ENCODE data around the gene WASHC2A. TPM values are rescaled to one million over a fixed set of nuclear protein-coding genes. Genes with fewer than 3 reads are reported as not detected.
"Not testable (repeated sequence)": the region's sequence is repeated elsewhere in the genome, so short reads cannot be mapped to it uniquely, and the experiment has no call there.

Gene WASHC2A
- total and polyA plus RNA-seq, 2 of the 13 experiments (the other 11 are each of a cell fraction or from before 2014, with no cell fraction given), result 22.8 to 29.6 TPM

- WGBS (ENCODE audit: low lambda C conversion rate), result 100% methylated on average over 2 of the region's 5 CpGs
- H3K27ac ChIP-seq (ENCODE audit: extremely low read length, insufficient read depth, low read length); intact Hi-C loops (cut with micrococcal nuclease; ENCODE audit: unreplicated experiment); POLR2A ChIA-PET; H3K9ac ChIP-seq (ENCODE audit: insufficient read depth, low read depth, low read length); BruUV-seq (replicated peaks); H2AFZ ChIP-seq (ENCODE audit: low read length); H3K27me3 ChIP-seq (ENCODE audit: control insufficient read depth in 1 of 2, insufficient read depth in 2 of 2, low read length in 2 of 2); H3K9me3 ChIP-seq (ENCODE audit: low read length); H3K4me3 ChIP-seq (replicated peaks in 1 of 3; ENCODE audit: insufficient read depth in 1 of 3, low read depth in 2 of 3, low read length in 3 of 3); H3K4me2 ChIP-seq (ENCODE audit: low read depth, low read length); H3K79me2 ChIP-seq (ENCODE audit: insufficient read depth, low read length); H3K4me1 ChIP-seq (ENCODE audit: insufficient read depth, low read length); FAIRE-seq; H3K36me3 ChIP-seq (replicated peaks in 1 of 2; ENCODE audit: control insufficient read depth in 1 of 2, insufficient read depth in 2 of 2, low read length in 2 of 2); CTCF ChIA-PET (ENCODE audit: low intra/inter-chr PET ratio, low total read pairs); DNase-seq (ENCODE audit: low spot score); in situ Hi-C loops (cut with HindIII; ENCODE audit: extremely low pct_ligation_motif_present, low pct_unique_long_range_greater_than_20kb); H4K20me1 ChIP-seq (ENCODE audit: insufficient read depth, low read length): not testable (repeated sequence)
- peak; percentile 62; the same call in 2 of the 3 replicates for ATAC-seq
Measured at GRCh38 chr10:50127770-50128292, 60.1 kb downstream of the WASHC2A start.

GRCh38 chr10:50131245-50131965 lies 63.7 kb downstream of the WASHC2A start:
- 92% methylated on average over 8 of the region's 8 CpGs for WGBS (ENCODE audit: low lambda C conversion rate)
- POLR2A ChIA-PET; H3K9ac ChIP-seq (ENCODE audit: insufficient read depth, low read depth, low read length); in situ Hi-C loops (cut with HindIII; ENCODE audit: extremely low pct_ligation_motif_present, low pct_unique_long_range_greater_than_20kb); H3K27ac ChIP-seq (ENCODE audit: extremely low read length, insufficient read depth, low read length); H2AFZ ChIP-seq (ENCODE audit: low read length); FAIRE-seq; H3K4me2 ChIP-seq (ENCODE audit: low read depth, low read length); H3K9me3 ChIP-seq (ENCODE audit: low read length); DNase-seq (ENCODE audit: low spot score); H3K79me2 ChIP-seq (ENCODE audit: insufficient read depth, low read length); H3K27me3 ChIP-seq (ENCODE audit: control insufficient read depth in 1 of 2, insufficient read depth in 2 of 2, low read length in 2 of 2); CTCF ChIA-PET (ENCODE audit: low intra/inter-chr PET ratio, low total read pairs); H3K36me3 ChIP-seq (replicated peaks in 1 of 2; ENCODE audit: control insufficient read depth in 1 of 2, insufficient read depth in 2 of 2, low read length in 2 of 2); BruUV-seq (replicated peaks); intact Hi-C loops (cut with micrococcal nuclease; ENCODE audit: unreplicated experiment); ATAC-seq; H3K4me1 ChIP-seq (ENCODE audit: insufficient read depth, low read length); H3K4me3 ChIP-seq (replicated peaks in 1 of 3; ENCODE audit: insufficient read depth in 1 of 3, low read depth in 2 of 3, low read length in 3 of 3); H4K20me1 ChIP-seq (ENCODE audit: insufficient read depth, low read length): not testable (repeated sequence)

GRCh38 chr10:50132322-50132721 lies 64.6 kb downstream of the WASHC2A start:
- H2AFZ ChIP-seq (ENCODE audit: low read length); H3K36me3 ChIP-seq (replicated peaks in 1 of 2; ENCODE audit: control insufficient read depth in 1 of 2, insufficient read depth in 2 of 2, low read length in 2 of 2); H3K4me1 ChIP-seq (ENCODE audit: insufficient read depth, low read length); H3K27me3 ChIP-seq (ENCODE audit: control insufficient read depth in 1 of 2, insufficient read depth in 2 of 2, low read length in 2 of 2); DNase-seq (ENCODE audit: low spot score); intact Hi-C loops (cut with micrococcal nuclease; ENCODE audit: unreplicated experiment); in situ Hi-C loops (cut with HindIII; ENCODE audit: extremely low pct_ligation_motif_present, low pct_unique_long_range_greater_than_20kb); H4K20me1 ChIP-seq (ENCODE audit: insufficient read depth, low read length); POLR2A ChIA-PET; H3K79me2 ChIP-seq (ENCODE audit: insufficient read depth, low read length); BruUV-seq (replicated peaks); H3K4me2 ChIP-seq (ENCODE audit: low read depth, low read length); H3K9ac ChIP-seq (ENCODE audit: insufficient read depth, low read depth, low read length); H3K9me3 ChIP-seq (ENCODE audit: low read length); FAIRE-seq; ATAC-seq; H3K27ac ChIP-seq (ENCODE audit: extremely low read length, insufficient read depth, low read length); H3K4me3 ChIP-seq (replicated peaks in 1 of 3; ENCODE audit: insufficient read depth in 1 of 3, low read depth in 2 of 3, low read length in 3 of 3); CTCF ChIA-PET (ENCODE audit: low intra/inter-chr PET ratio, low total read pairs): not testable (repeated sequence)
- WGBS (ENCODE audit: low lambda C conversion rate), result 98% methylated on average over 6 of the region's 6 CpGs

GRCh38 chr10:50132841-50133240 lies 65.1 kb downstream of the WASHC2A start:
- BruUV-seq (replicated peaks); H3K27me3 ChIP-seq (ENCODE audit: control insufficient read depth in 1 of 2, insufficient read depth in 2 of 2, low read length in 2 of 2); H3K9me3 ChIP-seq (ENCODE audit: low read length); intact Hi-C loops (cut with micrococcal nuclease; ENCODE audit: unreplicated experiment); CTCF ChIA-PET (ENCODE audit: low intra/inter-chr PET ratio, low total read pairs); FAIRE-seq; H3K4me2 ChIP-seq (ENCODE audit: low read depth, low read length); H3K9ac ChIP-seq (ENCODE audit: insufficient read depth, low read depth, low read length); H2AFZ ChIP-seq (ENCODE audit: low read length); POLR2A ChIA-PET; DNase-seq (ENCODE audit: low spot score); H4K20me1 ChIP-seq (ENCODE audit: insufficient read depth, low read length); H3K4me1 ChIP-seq (ENCODE audit: insufficient read depth, low read length); H3K4me3 ChIP-seq (replicated peaks in 1 of 3; ENCODE audit: insufficient read depth in 1 of 3, low read depth in 2 of 3, low read length in 3 of 3); ATAC-seq; H3K79me2 ChIP-seq (ENCODE audit: insufficient read depth, low read length); in situ Hi-C loops (cut with HindIII; ENCODE audit: extremely low pct_ligation_motif_present, low pct_unique_long_range_greater_than_20kb); H3K27ac ChIP-seq (ENCODE audit: extremely low read length, insufficient read depth, low read length); H3K36me3 ChIP-seq (replicated peaks in 1 of 2; ENCODE audit: control insufficient read depth in 1 of 2, insufficient read depth in 2 of 2, low read length in 2 of 2): not testable (repeated sequence)
- 93% methylated on average over 3 of the region's 3 CpGs for WGBS (ENCODE audit: low lambda C conversion rate)

All from HepG2 (cell line).